HCT116 (cell line): Measurements from ENCODE around the gene KAZN. TPM values are rescaled to one million over a fixed set of nuclear protein-coding genes. Genes with fewer than 3 reads are reported as not detected.

ENCODE experiments used
- ATAC-seq: fragments of 200-7000 bp; cut with Tn5 transposase; 2 replicates; pipeline ENCODE4 v1.9.1; 2020; ENCODE audit warnings: mild to moderate bottlenecking, moderate library complexity
- BruUV-seq: library from RNA; stranded (reverse); fragments of 400-500 nt; replicated peaks from 2 replicates; lab custom pipeline; 2021; lab: Mats Ljungman, UMichigan
- CTCF ChIA-PET: fragments of 300-600 bp; sonication (Branson Sonifier 250); formaldehyde crosslinking; loops from one replicate; lab custom pipeline; 2021; ENCODE audit warnings: antibody characterized with exemption; lab: Charles Lee
- POLR2A ChIA-PET: fragments of 300-600, 350-600 bp; sonication (Branson Sonifier 250); formaldehyde crosslinking; loops from one replicate; lab custom pipeline; 2021; ENCODE audit warnings: antibody characterized with exemption; lab: Charles Lee
- RAD21 ChIA-PET, 2 experiments: fragments of 300-600 bp; sonication (Branson Sonifier 250); formaldehyde crosslinking; loops; one replicate each; lab custom pipeline; 2023; ENCODE audit warnings: low total read pairs in 2 of 2; ENCODE audit not compliant: uncharacterized antibody in 2 of 2, unreplicated experiment in 2 of 2, low non-redundant PET in 1 of 2; lab: Charles Lee
- DNase-seq: peaks from one replicate; pipeline ENCODE4 v3.0.0-alpha.2; 2010; ENCODE audit warnings: low read depth, low spot score
- H2AFZ ChIP-seq: fragments of 200-600 bp; shearing (Covaris generic), sonication (generic); 2 replicates; pipeline ENCODE4 v1.6.1; 2017; ENCODE audit warnings: low read depth, mixed run types, mixed read lengths, antibody characterized with exemption, low read length; ENCODE audit not compliant: poor library complexity, severe bottlenecking
- H3K27ac ChIP-seq: 2 replicates; pipeline ENCODE4 v1.5.1; 2012; ENCODE audit warnings: low read depth, low read length
- H3K27me3 ChIP-seq: fragments of 200-600 bp; sonication (generic); 2 replicates; pipeline ENCODE4 v1.6.1; 2016; ENCODE audit warnings: mixed run types, low read length, mixed read lengths; ENCODE audit not compliant: insufficient read depth
- H3K36me3 ChIP-seq, 2 experiments: fragments of 200-500 bp in 1 of 2; fragments of 200-600 bp in 1 of 2; sonication (Bioruptor generic) in 1 of 2; sonication (generic) in 1 of 2; 2 replicates each; pipeline versions ENCODE4 v1.5.1 to v1.6.1; 2014 to 2016; ENCODE audit warnings: low read length in 2 of 2, inconsistent platforms in 1 of 2, mixed read lengths in 1 of 2, mixed run types in 1 of 2; ENCODE audit not compliant: insufficient read depth in 2 of 2, control insufficient read depth in 1 of 2
- H3K4me1 ChIP-seq, 2 experiments: fragments of 200-600 bp in 1 of 2; sonication (generic) in 1 of 2; 2 replicates each; pipeline versions ENCODE4 v1.5.1 to v1.6.1; 2012 to 2017; ENCODE audit warnings: low read length in 2 of 2, inconsistent platforms in 1 of 2, mild to moderate bottlenecking in 1 of 2, mixed read lengths in 1 of 2, mixed run types in 1 of 2, moderate library complexity in 1 of 2; ENCODE audit not compliant: insufficient read depth in 2 of 2, control insufficient read depth in 1 of 2
- H3K4me2 ChIP-seq: fragments of 200-600 bp; sonication (generic); 2 replicates; pipeline ENCODE4 v1.6.1; 2017; ENCODE audit warnings: mixed run types, low read length, mixed read lengths
- H3K4me3 ChIP-seq, 2 experiments: fragments of 200-600 bp in 1 of 2; sonication (generic) in 1 of 2; replicated peaks in 1 of 2; 2 replicates each; pipeline ENCODE4 v1.5.1; 2011 to 2016; ENCODE audit warnings: low read length in 2 of 2, control low read depth in 1 of 2, low read depth in 1 of 2, mild to moderate bottlenecking in 1 of 2, mixed read lengths in 1 of 2, mixed run types in 1 of 2
- H3K79me2 ChIP-seq: fragments of 200-600 bp; sonication (generic); 2 replicates; pipeline ENCODE4 v1.6.1; 2017; ENCODE audit warnings: mild to moderate bottlenecking, mixed run types, low read length, moderate library complexity, mixed read lengths; ENCODE audit not compliant: insufficient read depth
- H3K9ac ChIP-seq: fragments of 200-600 bp; sonication (generic); 2 replicates; pipeline ENCODE4 v1.6.1; 2016; ENCODE audit warnings: low read length, mixed read lengths
- H3K9me2 ChIP-seq: fragments of 200-600 bp; sonication (generic), shearing (Covaris generic); 2 replicates; pipeline ENCODE4 v1.6.1; 2017; ENCODE audit warnings: mixed run types, mild to moderate bottlenecking, moderate library complexity; ENCODE audit not compliant: insufficient read depth
- H3K9me3 ChIP-seq, 2 experiments: fragments of 200-500 bp in 1 of 2; fragments of 200-600 bp in 1 of 2; sonication (Bioruptor generic) in 1 of 2; sonication (generic) in 1 of 2; 2 replicates each; pipeline ENCODE4 v1.6.1; 2014 to 2017; ENCODE audit warnings: low read length in 2 of 2, mixed read lengths in 2 of 2, inconsistent platforms in 1 of 2, low read depth in 1 of 2, mild to moderate bottlenecking in 1 of 2, mixed run types in 1 of 2, moderate library complexity in 1 of 2; ENCODE audit not compliant: control insufficient read depth in 1 of 2, insufficient read depth in 1 of 2
- H4K20me1 ChIP-seq: fragments of 200-600 bp; sonication (generic), shearing (Covaris generic); 2 replicates; pipeline ENCODE4 v1.6.1; 2017; ENCODE audit warnings: mixed run types, mild to moderate bottlenecking, moderate library complexity; ENCODE audit not compliant: insufficient read depth
- CEBPB ChIP-seq: IDR thresholded peaks from 2 replicates; pipeline ENCODE4 v1.6.1; 2012; ENCODE audit warnings: low read depth
- ELF1 ChIP-seq: IDR thresholded peaks from 2 replicates; pipeline ENCODE4 v1.6.1; 2012; ENCODE audit warnings: low read depth, borderline replicate concordance
- EZH2phosphoT487 ChIP-seq: fragments of 200-600 bp; IDR thresholded peaks from 2 replicates; pipeline ENCODE4 v1.6.1; 2018; ENCODE audit warnings: antibody characterized with exemption, borderline replicate concordance
- FOSL1 ChIP-seq: IDR thresholded peaks from 2 replicates; pipeline ENCODE4 v1.6.1; 2012; ENCODE audit warnings: low read depth
- POLR2A ChIP-seq: IDR thresholded peaks from 2 replicates; pipeline ENCODE4 v1.7.0; 2011; ENCODE audit warnings: borderline replicate concordance; ENCODE audit not compliant: insufficient read depth, insufficient read length; ENCODE audit errors: extremely low read depth
- RAD21 ChIP-seq: IDR thresholded peaks from 2 replicates; pipeline ENCODE4 v1.6.1; 2012; ENCODE audit warnings: low read depth, mild to moderate bottlenecking
- SIN3A ChIP-seq: IDR thresholded peaks from 2 replicates; pipeline ENCODE4 v1.6.1; 2012; ENCODE audit warnings: low read depth
- SRF ChIP-seq: IDR thresholded peaks from 2 replicates; pipeline ENCODE4 v1.6.1; 2012; ENCODE audit warnings: low read depth
- YY1 ChIP-seq: IDR thresholded peaks from 2 replicates; pipeline ENCODE4 v1.6.1; 2011; ENCODE audit warnings: low read length, low read depth, moderate library complexity, mild to moderate bottlenecking; ENCODE audit not compliant: insufficient replicate concordance; ENCODE audit errors: extremely low read depth
- intact Hi-C: fragments of 100-400 bp; cut with micrococcal nuclease; formaldehyde crosslinking; loops from 2 replicates; pipeline ENCODE4 v1.10.0; 2022
- total RNA-seq: library from RNA; stranded (reverse); gene quantifications from one replicate; pipeline ENCODE4 v1.2.1, GENCODE V29; 2021; ENCODE audit not compliant: unreplicated experiment
- TF ChIP-seq, protein P1 (sequence below): IDR thresholded peaks from 2 replicates; pipeline ENCODE4 v1.6.1; 2012; ENCODE audit warnings: low read depth
- TF ChIP-seq, protein P2 (sequence below): IDR thresholded peaks from 2 replicates; pipeline ENCODE4 v1.6.1; 2011; ENCODE audit warnings: mild to moderate bottlenecking, low read length, moderate library complexity; ENCODE audit not compliant: insufficient replicate concordance; ENCODE audit errors: extremely low read depth
- TF ChIP-seq, protein P3 (sequence below): IDR thresholded peaks from 2 replicates; pipeline ENCODE4 v1.6.1; 2012

KAZN gene
- total RNA-seq, 1 experiment from 2014 or later: 13.4 TPM

DNA sequence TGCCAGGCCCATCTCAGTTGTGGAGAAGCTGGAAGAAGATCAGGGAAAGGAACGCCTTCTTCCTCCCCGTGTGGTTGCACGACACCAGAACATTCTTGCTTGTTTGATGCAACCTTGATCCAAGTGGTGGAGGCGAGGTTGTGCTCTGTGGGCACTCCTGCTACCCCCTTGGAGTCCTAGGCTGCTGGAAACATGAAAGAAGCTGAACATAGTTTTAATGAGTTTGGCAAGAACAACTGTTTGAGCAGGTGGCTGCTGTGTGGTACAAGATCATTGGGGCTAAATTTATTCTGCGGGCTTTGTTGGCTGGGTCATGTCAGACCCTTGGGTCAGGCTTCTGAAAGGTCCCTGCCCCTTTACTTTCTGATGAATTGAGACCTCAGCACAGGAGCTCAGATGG, 5.9 kb downstream of the KAZN start:
- ChIA-PET RAD21 (no interaction called here), CTCF (no interaction called here), POLR2A (no interaction called here)
- intact Hi-C loops: no loop called here
- H3K4me3 ChIP-seq: no peak overlapping the region
- no peaks in the 10 kb centered on the region for H3K4me1 ChIP-seq
- no TSS peak for BruUV-seq
- ATAC-seq (no peak), DNase-seq (no peak)
- peaks cover 45% of the 10 kb centered on the region for H3K27me3 ChIP-seq
- H3K36me3 ChIP-seq: no peaks in the 10 kb centered on the region
- H3K9me3 ChIP-seq: no peaks in the 10 kb centered on the region
- no peak overlapping the region for H3K27ac ChIP-seq
- no peaks in the 10 kb centered on the region for H3K79me2 ChIP-seq
- no peaks in the 10 kb centered on the region for H3K9me2 ChIP-seq
- H3K9ac ChIP-seq: no peak overlapping the region
- H3K4me2 ChIP-seq: no peak overlapping the region
- H4K20me1 ChIP-seq: no peaks in the 10 kb centered on the region
- H2AFZ ChIP-seq: no peak overlapping the region
- TF ChIP-seq POLR2A (no peak), YY1 (no peak), ELF1 (no peak), EZH2phosphoT487 (no peak), CEBPB (no peak), FOSL1 (no peak), SIN3A (no peak), SRF (no peak), RAD21 (no peak)
- TF ChIP-seq, protein P1, sequence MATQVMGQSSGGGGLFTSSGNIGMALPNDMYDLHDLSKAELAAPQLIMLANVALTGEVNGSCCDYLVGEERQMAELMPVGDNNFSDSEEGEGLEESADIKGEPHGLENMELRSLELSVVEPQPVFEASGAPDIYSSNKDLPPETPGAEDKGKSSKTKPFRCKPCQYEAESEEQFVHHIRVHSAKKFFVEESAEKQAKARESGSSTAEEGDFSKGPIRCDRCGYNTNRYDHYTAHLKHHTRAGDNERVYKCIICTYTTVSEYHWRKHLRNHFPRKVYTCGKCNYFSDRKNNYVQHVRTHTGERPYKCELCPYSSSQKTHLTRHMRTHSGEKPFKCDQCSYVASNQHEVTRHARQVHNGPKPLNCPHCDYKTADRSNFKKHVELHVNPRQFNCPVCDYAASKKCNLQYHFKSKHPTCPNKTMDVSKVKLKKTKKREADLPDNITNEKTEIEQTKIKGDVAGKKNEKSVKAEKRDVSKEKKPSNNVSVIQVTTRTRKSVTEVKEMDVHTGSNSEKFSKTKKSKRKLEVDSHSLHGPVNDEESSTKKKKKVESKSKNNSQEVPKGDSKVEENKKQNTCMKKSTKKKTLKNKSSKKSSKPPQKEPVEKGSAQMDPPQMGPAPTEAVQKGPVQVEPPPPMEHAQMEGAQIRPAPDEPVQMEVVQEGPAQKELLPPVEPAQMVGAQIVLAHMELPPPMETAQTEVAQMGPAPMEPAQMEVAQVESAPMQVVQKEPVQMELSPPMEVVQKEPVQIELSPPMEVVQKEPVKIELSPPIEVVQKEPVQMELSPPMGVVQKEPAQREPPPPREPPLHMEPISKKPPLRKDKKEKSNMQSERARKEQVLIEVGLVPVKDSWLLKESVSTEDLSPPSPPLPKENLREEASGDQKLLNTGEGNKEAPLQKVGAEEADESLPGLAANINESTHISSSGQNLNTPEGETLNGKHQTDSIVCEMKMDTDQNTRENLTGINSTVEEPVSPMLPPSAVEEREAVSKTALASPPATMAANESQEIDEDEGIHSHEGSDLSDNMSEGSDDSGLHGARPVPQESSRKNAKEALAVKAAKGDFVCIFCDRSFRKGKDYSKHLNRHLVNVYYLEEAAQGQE: no peak
- TF ChIP-seq, protein P2, sequence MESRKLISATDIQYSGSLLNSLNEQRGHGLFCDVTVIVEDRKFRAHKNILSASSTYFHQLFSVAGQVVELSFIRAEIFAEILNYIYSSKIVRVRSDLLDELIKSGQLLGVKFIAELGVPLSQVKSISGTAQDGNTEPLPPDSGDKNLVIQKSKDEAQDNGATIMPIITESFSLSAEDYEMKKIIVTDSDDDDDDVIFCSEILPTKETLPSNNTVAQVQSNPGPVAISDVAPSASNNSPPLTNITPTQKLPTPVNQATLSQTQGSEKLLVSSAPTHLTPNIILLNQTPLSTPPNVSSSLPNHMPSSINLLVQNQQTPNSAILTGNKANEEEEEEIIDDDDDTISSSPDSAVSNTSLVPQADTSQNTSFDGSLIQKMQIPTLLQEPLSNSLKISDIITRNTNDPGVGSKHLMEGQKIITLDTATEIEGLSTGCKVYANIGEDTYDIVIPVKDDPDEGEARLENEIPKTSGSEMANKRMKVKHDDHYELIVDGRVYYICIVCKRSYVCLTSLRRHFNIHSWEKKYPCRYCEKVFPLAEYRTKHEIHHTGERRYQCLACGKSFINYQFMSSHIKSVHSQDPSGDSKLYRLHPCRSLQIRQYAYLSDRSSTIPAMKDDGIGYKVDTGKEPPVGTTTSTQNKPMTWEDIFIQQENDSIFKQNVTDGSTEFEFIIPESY: no peak
- TF ChIP-seq, protein P3, sequence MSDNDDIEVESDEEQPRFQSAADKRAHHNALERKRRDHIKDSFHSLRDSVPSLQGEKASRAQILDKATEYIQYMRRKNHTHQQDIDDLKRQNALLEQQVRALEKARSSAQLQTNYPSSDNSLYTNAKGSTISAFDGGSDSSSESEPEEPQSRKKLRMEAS: no peak
